ENCODE measurements around the gene SLC39A9. TPM values are rescaled to one million over a fixed set of nuclear protein-coding genes. Genes with fewer than 3 reads are reported as not detected.
"Not testable (repeated sequence)": the region's sequence is repeated elsewhere in the genome, so short reads cannot be mapped to it uniquely, and the experiment has no call there.

The SLC39A9 gene
- total and polyA plus RNA-seq, 2 donors, result 21.8 to 45.0 TPM

DNA sequence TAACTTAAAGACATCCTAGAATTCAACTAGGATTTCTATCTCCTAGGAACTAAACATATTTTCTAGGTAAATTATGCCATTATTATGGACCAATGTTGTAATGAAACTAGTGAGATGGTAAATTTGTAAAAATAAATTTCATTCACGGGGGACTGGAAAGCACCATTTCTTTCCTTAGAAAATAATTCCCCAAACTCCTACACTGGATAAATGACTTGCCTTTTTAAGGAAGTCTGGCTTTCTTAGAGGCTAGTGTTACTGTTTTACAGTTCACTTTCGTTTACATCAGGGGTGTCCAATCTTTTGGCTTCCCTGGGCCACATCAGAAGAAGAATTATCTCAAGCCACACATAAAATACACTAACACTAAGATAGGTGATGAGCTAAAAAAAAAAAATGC, 3.3 kb downstream of the SLC39A9 start:
- Histone ChIP-seq H3K27ac (ENCODE audit: low read depth in 1 of 2, low read length in 1 of 2) (no peak overlapping the region), H3K27me3 (ENCODE audit: control insufficient read depth in 2 of 2, insufficient read depth in 1 of 2, low read length in 1 of 2) (no peaks in the 10 kb centered on the region), H3K9me3 (ENCODE audit: control insufficient read depth in 2 of 2, insufficient read depth in 1 of 2, low read length in 1 of 2) (no peaks in the 10 kb centered on the region), H3K36me3 (ENCODE audit: control insufficient read depth in 2 of 2, insufficient read depth in 2 of 2, low read length in 1 of 2) (no peaks in the 10 kb centered on the region), H3K4me3 (ENCODE audit: low read length in 2 of 2) (no peak overlapping the region), H3K4me1 (ENCODE audit: control insufficient read depth in 2 of 2, insufficient read depth in 2 of 2, low read length in 2 of 2) (peaks cover 20 to 25% of the 10 kb centered on the region in 2 donors)
- WGBS, result 92% methylated on average over 2 of the region's 2 CpGs
- no peak for DNase-seq (ENCODE audit: low read depth in 6 of 9, low spot score in 9 of 9)

DNA sequence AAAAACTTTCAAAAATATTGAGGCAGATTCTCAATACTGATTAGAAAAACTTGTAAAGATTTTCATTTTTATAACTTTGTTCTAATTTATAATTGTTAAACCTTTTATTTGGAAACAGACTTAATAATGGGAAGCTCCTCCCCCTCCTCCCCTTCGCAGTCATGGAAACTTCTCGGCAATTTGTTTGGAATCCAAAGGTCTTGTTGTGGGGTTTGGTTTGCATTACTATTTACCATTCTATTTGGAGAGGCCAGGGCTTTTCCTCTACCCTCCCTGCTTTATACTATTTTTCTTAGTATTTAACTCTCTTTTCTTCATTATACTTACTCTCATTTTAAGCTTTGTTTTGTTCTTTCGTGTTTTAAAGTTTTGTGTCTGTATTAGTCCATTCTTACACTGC, 6.0 kb downstream of the SLC39A9 start:
- DNase-seq (ENCODE audit: low read depth in 6 of 9, low spot score in 9 of 9), result no peak
- Histone ChIP-seq H3K4me1 (ENCODE audit: control insufficient read depth in 2 of 2, insufficient read depth in 2 of 2, low read length in 2 of 2) (peaks cover 10 to 15% of the 10 kb centered on the region in 2 donors), H3K27ac (ENCODE audit: low read depth in 1 of 2, low read length in 1 of 2) (no peak overlapping the region), H3K27me3 (ENCODE audit: control insufficient read depth in 2 of 2, insufficient read depth in 1 of 2, low read length in 1 of 2) (no peaks in the 10 kb centered on the region), H3K9me3 (ENCODE audit: control insufficient read depth in 2 of 2, insufficient read depth in 1 of 2, low read length in 1 of 2) (no peaks in the 10 kb centered on the region), H3K36me3 (ENCODE audit: control insufficient read depth in 2 of 2, insufficient read depth in 2 of 2, low read length in 1 of 2) (no peaks in the 10 kb centered on the region), H3K4me3 (ENCODE audit: low read length in 2 of 2) (no peak overlapping the region)
- WGBS, result 98% methylated on average over 3 of the region's 3 CpGs

GRCh38 chr14:69404883-69405282, 6.4 kb downstream of the SLC39A9 start:
- no peaks in the 10 kb centered on the region for H3K27me3 ChIP-seq (ENCODE audit: control insufficient read depth in 2 of 2, insufficient read depth in 1 of 2, low read length in 1 of 2)
- no peak overlapping the region for H3K4me3 ChIP-seq (ENCODE audit: low read length in 2 of 2)
- DNase-seq (ENCODE audit: low read depth in 6 of 9, low spot score in 9 of 9), result no peak
- no peaks in the 10 kb centered on the region for H3K9me3 ChIP-seq (ENCODE audit: control insufficient read depth in 2 of 2, insufficient read depth in 1 of 2, low read length in 1 of 2)
- no peak overlapping the region for H3K27ac ChIP-seq (ENCODE audit: low read depth in 1 of 2, low read length in 1 of 2)
- no peaks in the 10 kb centered on the region for H3K36me3 ChIP-seq (ENCODE audit: control insufficient read depth in 2 of 2, insufficient read depth in 2 of 2, low read length in 1 of 2)
- 96% methylated on average over 5 of the region's 5 CpGs for WGBS
- peaks cover 6 to 12% of the 10 kb centered on the region in 2 donors for H3K4me1 ChIP-seq (ENCODE audit: control insufficient read depth in 2 of 2, insufficient read depth in 2 of 2, low read length in 2 of 2)

GRCh38 chr14:69405762-69406161, 7.3 kb downstream of the SLC39A9 start:
- no peak overlapping the region for H3K4me3 ChIP-seq (ENCODE audit: low read length in 2 of 2)
- DNase-seq (ENCODE audit: low read depth in 6 of 9, low spot score in 9 of 9), result no peak
- no peaks in the 10 kb centered on the region for H3K9me3 ChIP-seq (ENCODE audit: control insufficient read depth in 2 of 2, insufficient read depth in 1 of 2, low read length in 1 of 2)
- no peak overlapping the region for H3K27ac ChIP-seq (ENCODE audit: low read depth in 1 of 2, low read length in 1 of 2)
- no peaks in the 10 kb centered on the region for H3K27me3 ChIP-seq (ENCODE audit: control insufficient read depth in 2 of 2, insufficient read depth in 1 of 2, low read length in 1 of 2)
- H3K36me3 ChIP-seq (ENCODE audit: control insufficient read depth in 2 of 2, insufficient read depth in 2 of 2, low read length in 1 of 2), result no peaks in the 10 kb centered on the region
- H3K4me1 ChIP-seq (ENCODE audit: control insufficient read depth in 2 of 2, insufficient read depth in 2 of 2, low read length in 2 of 2), result peaks cover 0 to 4% of the 10 kb centered on the region in 2 donors

DNA sequence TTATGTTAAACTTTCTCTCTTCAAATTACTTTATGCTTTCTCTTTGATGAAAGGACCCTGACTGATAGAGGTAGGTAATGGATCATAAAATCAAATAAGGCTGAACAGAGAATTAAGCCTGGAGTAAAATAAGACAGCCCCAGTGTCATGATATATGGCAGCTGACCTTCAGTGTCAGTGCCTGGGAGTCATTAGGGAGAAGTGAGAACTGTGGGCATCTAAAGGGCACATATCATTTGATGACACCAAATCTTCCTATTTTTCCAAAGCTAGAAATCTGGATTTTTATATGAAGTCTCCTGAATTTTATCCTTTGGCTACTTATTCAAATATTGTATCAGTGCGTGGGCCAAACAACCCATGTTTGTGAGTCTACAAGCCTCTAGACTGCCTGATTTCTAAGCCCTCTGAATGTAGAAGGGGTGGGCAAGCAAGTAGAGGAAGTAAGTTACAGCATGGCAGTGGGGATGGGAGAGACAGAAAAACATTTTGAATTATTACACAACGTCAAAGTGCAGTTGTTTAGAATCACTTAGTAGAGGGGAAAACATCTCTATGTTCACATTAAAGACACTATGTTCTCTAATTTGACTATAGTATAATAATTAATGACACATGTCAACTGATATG, 10.0 kb downstream of the SLC39A9 start:
- no peaks in the 10 kb centered on the region for H3K9me3 ChIP-seq (ENCODE audit: control insufficient read depth in 2 of 2, insufficient read depth in 1 of 2, low read length in 1 of 2)
- H3K36me3 ChIP-seq (ENCODE audit: control insufficient read depth in 2 of 2, insufficient read depth in 2 of 2, low read length in 1 of 2), result no peaks in the 10 kb centered on the region
- 87% methylated on average over 2 of the region's 2 CpGs for whole genome bisulfite sequencing
- H3K4me3 ChIP-seq (ENCODE audit: low read length in 2 of 2), result no peak overlapping the region
- no peaks in the 10 kb centered on the region for H3K4me1 ChIP-seq (ENCODE audit: control insufficient read depth in 2 of 2, insufficient read depth in 2 of 2, low read length in 2 of 2)
- no peak overlapping the region for H3K27ac ChIP-seq (ENCODE audit: low read depth in 1 of 2, low read length in 1 of 2)
- H3K27me3 ChIP-seq (ENCODE audit: control insufficient read depth in 2 of 2, insufficient read depth in 1 of 2, low read length in 1 of 2), result no peaks in the 10 kb centered on the region
- no peak for DNase-seq (ENCODE audit: low read depth in 6 of 9, low spot score in 9 of 9)

GRCh38 chr14:69413483-69413882, 15.0 kb downstream of the SLC39A9 start:
- DNase-seq (ENCODE audit: low read depth in 6 of 9, low spot score in 9 of 9), result no peak
- H3K4me3 ChIP-seq (ENCODE audit: low read length in 2 of 2), result no peak overlapping the region
- no peak overlapping the region for H3K27ac ChIP-seq (ENCODE audit: low read depth in 1 of 2, low read length in 1 of 2)
- WGBS, result 96% methylated on average over 2 of the region's 2 CpGs
- H3K4me1 ChIP-seq (ENCODE audit: control insufficient read depth in 2 of 2, insufficient read depth in 2 of 2, low read length in 2 of 2), result no peaks in the 10 kb centered on the region
- H3K36me3 ChIP-seq (ENCODE audit: control insufficient read depth in 2 of 2, insufficient read depth in 2 of 2, low read length in 1 of 2), result no peaks in the 10 kb centered on the region
- H3K9me3 ChIP-seq (ENCODE audit: control insufficient read depth in 2 of 2, insufficient read depth in 1 of 2, low read length in 1 of 2), result no peaks in the 10 kb centered on the region
- no peaks in the 10 kb centered on the region for H3K27me3 ChIP-seq (ENCODE audit: control insufficient read depth in 2 of 2, insufficient read depth in 1 of 2, low read length in 1 of 2)

- H3K36me3 ChIP-seq (ENCODE audit: control insufficient read depth in 2 of 2, insufficient read depth in 2 of 2, low read length in 1 of 2); H3K4me1 ChIP-seq (ENCODE audit: control insufficient read depth in 2 of 2, insufficient read depth in 2 of 2, low read length in 2 of 2); H3K4me3 ChIP-seq (ENCODE audit: low read length in 2 of 2); H3K27me3 ChIP-seq (ENCODE audit: control insufficient read depth in 2 of 2, insufficient read depth in 1 of 2, low read length in 1 of 2); H3K27ac ChIP-seq (ENCODE audit: low read depth in 1 of 2, low read length in 1 of 2); H3K9me3 ChIP-seq (ENCODE audit: control insufficient read depth in 2 of 2, insufficient read depth in 1 of 2, low read length in 1 of 2); DNase-seq (ENCODE audit: low read depth in 6 of 9, low spot score in 9 of 9): not testable (repeated sequence)
- 97% methylated on average over 4 of the region's 4 CpGs for WGBS
Observed at GRCh38 chr14:69416087-69416486, 17.6 kb downstream of the SLC39A9 start.

GRCh38 chr14:69423279-69423678, 24.8 kb downstream of the SLC39A9 start:
- H3K4me3 ChIP-seq (ENCODE audit: low read length in 2 of 2), result no peak overlapping the region
- H3K27ac ChIP-seq (ENCODE audit: low read depth in 1 of 2, low read length in 1 of 2), result no peak overlapping the region
- 98% methylated on average over 4 of the region's 4 CpGs for WGBS
- peaks cover 17 to 26% of the 10 kb centered on the region in 2 donors for H3K36me3 ChIP-seq (ENCODE audit: control insufficient read depth in 2 of 2, insufficient read depth in 2 of 2, low read length in 1 of 2)
- peaks cover 0 to 5% of the 10 kb centered on the region in 2 donors for H3K9me3 ChIP-seq (ENCODE audit: control insufficient read depth in 2 of 2, insufficient read depth in 1 of 2, low read length in 1 of 2)
- no peak for DNase-seq (ENCODE audit: low read depth in 6 of 9, low spot score in 9 of 9)
- no peaks in the 10 kb centered on the region for H3K4me1 ChIP-seq (ENCODE audit: control insufficient read depth in 2 of 2, insufficient read depth in 2 of 2, low read length in 2 of 2)
- H3K27me3 ChIP-seq (ENCODE audit: control insufficient read depth in 2 of 2, insufficient read depth in 1 of 2, low read length in 1 of 2), result no peaks in the 10 kb centered on the region

- H3K4me1 ChIP-seq (ENCODE audit: control insufficient read depth in 2 of 2, insufficient read depth in 2 of 2, low read length in 2 of 2), result no peaks in the 10 kb centered on the region
- peaks cover 0 to 5% of the 10 kb centered on the region in 2 donors for H3K9me3 ChIP-seq (ENCODE audit: control insufficient read depth in 2 of 2, insufficient read depth in 1 of 2, low read length in 1 of 2)
- over 99% methylated on average over 2 of the region's 2 CpGs for WGBS
- H3K27ac ChIP-seq (ENCODE audit: low read depth in 1 of 2, low read length in 1 of 2), result no peak overlapping the region
- H3K4me3 ChIP-seq (ENCODE audit: low read length in 2 of 2), result no peak overlapping the region
- no peaks in the 10 kb centered on the region for H3K27me3 ChIP-seq (ENCODE audit: control insufficient read depth in 2 of 2, insufficient read depth in 1 of 2, low read length in 1 of 2)
- no peak for DNase-seq (ENCODE audit: low read depth in 6 of 9, low spot score in 9 of 9)
- peaks cover 17 to 26% of the 10 kb centered on the region in 2 donors for H3K36me3 ChIP-seq (ENCODE audit: control insufficient read depth in 2 of 2, insufficient read depth in 2 of 2, low read length in 1 of 2)
Observed at GRCh38 chr14:69424149-69424923, 25.8 kb downstream of the SLC39A9 start.
